GM19238 (cell line): Measurements from ENCODE around the gene SIX4.

Experiments used
- DNase-seq: peaks from one replicate; pipeline ENCODE4 v3.0.0; 2011; ENCODE audit warnings: low spot score; ENCODE audit not compliant: insufficient read length

Gene SIX4

DNA sequence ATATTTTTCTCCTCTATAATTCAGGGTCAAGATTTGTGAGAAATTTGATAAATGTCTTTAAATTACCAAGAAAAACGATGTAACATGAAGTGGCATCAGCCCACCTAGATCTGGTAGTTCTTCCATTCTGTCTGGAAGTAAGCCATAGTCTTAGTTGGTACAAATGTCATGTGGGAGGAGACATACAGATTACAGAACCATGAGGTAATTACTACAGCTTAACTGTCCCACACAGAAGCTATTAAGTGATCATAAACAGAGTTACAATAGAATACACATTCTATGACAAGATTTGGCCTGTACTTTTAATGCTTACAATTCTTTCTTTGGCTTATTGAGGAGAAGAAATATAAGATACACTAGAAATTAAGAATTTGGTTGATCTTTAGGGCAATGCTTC, 61.2 kb downstream of the SIX4 start:
- DNase-seq: no peak

DNA sequence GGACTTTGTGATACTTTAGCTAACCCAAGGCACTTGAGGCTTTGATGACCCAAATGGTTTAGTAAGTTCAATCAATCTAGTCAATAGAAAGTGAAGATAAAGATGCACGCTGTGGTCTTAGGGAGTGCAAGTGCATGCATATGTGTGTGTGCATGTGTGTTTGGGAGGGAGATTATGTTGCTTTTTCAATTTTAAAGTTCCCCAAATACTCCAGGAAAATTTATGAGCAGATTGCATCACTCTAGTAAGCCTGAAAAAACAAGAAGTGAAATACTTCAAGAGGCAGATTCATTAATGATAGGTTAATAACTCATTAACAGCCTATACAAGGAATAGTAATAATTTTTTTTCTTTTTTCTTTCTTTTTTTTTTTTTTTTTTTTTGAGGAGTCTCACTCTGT, 62.4 kb downstream of the SIX4 start:
- DNase-seq: no peak
